Measurements from ENCODE around the gene ZNF683.

DNA sequence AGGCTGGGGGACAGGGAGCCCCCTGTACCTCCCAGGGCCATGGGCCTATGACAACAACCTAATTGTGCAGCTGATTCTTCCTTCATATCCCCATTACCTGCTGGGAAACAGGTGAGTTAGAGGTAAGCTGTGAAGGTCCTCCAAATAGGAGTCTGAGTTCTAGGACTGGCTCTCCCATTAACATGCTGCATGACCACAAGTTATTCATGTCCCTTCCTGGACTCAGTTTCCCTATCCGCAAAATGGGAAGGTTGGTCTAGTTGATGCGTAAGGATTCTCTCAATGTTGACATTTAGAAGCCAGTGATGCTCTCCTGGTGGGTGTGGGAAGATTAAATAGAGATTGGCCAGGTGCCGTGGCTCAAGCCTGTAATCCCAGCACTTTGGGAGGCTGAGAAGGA, 4.1 kb downstream of the ZNF683 start:
- TF ChIP-seq, protein P1, sequence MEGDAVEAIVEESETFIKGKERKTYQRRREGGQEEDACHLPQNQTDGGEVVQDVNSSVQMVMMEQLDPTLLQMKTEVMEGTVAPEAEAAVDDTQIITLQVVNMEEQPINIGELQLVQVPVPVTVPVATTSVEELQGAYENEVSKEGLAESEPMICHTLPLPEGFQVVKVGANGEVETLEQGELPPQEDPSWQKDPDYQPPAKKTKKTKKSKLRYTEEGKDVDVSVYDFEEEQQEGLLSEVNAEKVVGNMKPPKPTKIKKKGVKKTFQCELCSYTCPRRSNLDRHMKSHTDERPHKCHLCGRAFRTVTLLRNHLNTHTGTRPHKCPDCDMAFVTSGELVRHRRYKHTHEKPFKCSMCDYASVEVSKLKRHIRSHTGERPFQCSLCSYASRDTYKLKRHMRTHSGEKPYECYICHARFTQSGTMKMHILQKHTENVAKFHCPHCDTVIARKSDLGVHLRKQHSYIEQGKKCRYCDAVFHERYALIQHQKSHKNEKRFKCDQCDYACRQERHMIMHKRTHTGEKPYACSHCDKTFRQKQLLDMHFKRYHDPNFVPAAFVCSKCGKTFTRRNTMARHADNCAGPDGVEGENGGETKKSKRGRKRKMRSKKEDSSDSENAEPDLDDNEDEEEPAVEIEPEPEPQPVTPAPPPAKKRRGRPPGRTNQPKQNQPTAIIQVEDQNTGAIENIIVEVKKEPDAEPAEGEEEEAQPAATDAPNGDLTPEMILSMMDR (IDR thresholded peaks at IDR 0.05), result no peak
- no peak for TF ChIP-seq POLR2A (IDR thresholded peaks at IDR 0.05)

Measured in upper lobe of left lung (tissue), 4 donors.